GM12878 (cell line): ENCODE data around the gene OTUD5. TPM values are rescaled to one million over a fixed set of nuclear protein-coding genes. Genes with fewer than 3 reads are reported as not detected.
A peak's percentile ranks its signal among the peaks of the same experiment; 100 is the strongest.

ENCODE experiments used
- ATAC-seq: fragments of 200-7000 bp; cut with Tn5 transposase; 3 replicates; pipeline ENCODE4 v1.9.1; 2020; ENCODE audit warnings: mild to moderate bottlenecking, moderate library complexity
- BruUV-seq: library from RNA; stranded (reverse); fragments of 400-500 nt; replicated peaks from 2 replicates; lab custom pipeline; 2021; lab: Mats Ljungman, UMichigan
- CTCF ChIA-PET: fragments of 300-600 bp; sonication (Branson Sonifier 250); formaldehyde crosslinking; extraction: SDS; loops from one replicate; lab custom pipeline; 2021; ENCODE audit warnings: inconsistent platforms; lab: Yijun Ruan, JAX
- POLR2A ChIA-PET: fragments of 350-600 bp; formaldehyde crosslinking; extraction: SDS; loops from one replicate; lab custom pipeline; 2021; ENCODE audit warnings: inconsistent platforms; lab: Charles Lee
- RAD21 ChIA-PET: fragments of 300-600 bp; sonication (Branson Sonifier 250); formaldehyde crosslinking; loops from one replicate; lab custom pipeline; 2023; ENCODE audit warnings: antibody characterized with exemption; ENCODE audit not compliant: unreplicated experiment; lab: Charles Lee
- SMC1A ChIA-PET: fragments of 300-600 bp; sonication (Branson Sonifier 250); formaldehyde crosslinking; loops from one replicate; lab custom pipeline; 2023; ENCODE audit not compliant: unreplicated experiment, uncharacterized antibody; lab: Charles Lee
- DNase-seq: peaks from one replicate; pipeline ENCODE4 v3.0.0-alpha.2; 2011; ENCODE audit warnings: low read depth, low spot score
- FAIRE-seq: peaks from 3 replicates; lab custom pipeline; 2011; peaks lifted over from hg19 to GRCh38; lab: Jason Lieb, UNC
- H2AFZ ChIP-seq: 2 replicates; pipeline ENCODE4 v1.6.0; 2011; ENCODE audit warnings: low read depth, low read length, control low read depth; ENCODE audit not compliant: control insufficient read depth
- H3K27ac ChIP-seq: 2 replicates; pipeline ENCODE4 v1.5.1; 2011; ENCODE audit warnings: control low read depth; ENCODE audit not compliant: control insufficient read depth, insufficient read depth
- H3K27me3 ChIP-seq, 2 experiments: replicated peaks in 1 of 2; 2 replicates each; pipeline versions ENCODE4 v1.6.0 to v1.6.1; 2011; ENCODE audit warnings: low read length in 1 of 2; ENCODE audit not compliant: control insufficient read depth in 2 of 2, insufficient read depth in 2 of 2
- H3K36me3 ChIP-seq, 2 experiments: 2 replicates each; pipeline ENCODE4 v1.5.1; 2011; ENCODE audit warnings: low read length in 1 of 2; ENCODE audit not compliant: control insufficient read depth in 2 of 2, insufficient read depth in 2 of 2
- H3K4me1 ChIP-seq: 2 replicates; pipeline ENCODE4 v1.6.1; 2011; ENCODE audit warnings: mild to moderate bottlenecking, low read length, moderate library complexity, mixed read lengths; ENCODE audit not compliant: control insufficient read depth, insufficient read depth
- H3K4me2 ChIP-seq: 2 replicates; pipeline ENCODE4 v1.6.0; 2011; ENCODE audit warnings: control low read depth; ENCODE audit not compliant: control insufficient read depth, insufficient read depth
- H3K4me3 ChIP-seq: fragments of 200-600 bp; sonication (generic); 2 replicates; pipeline ENCODE4 v1.5.1; 2016
- H3K79me2 ChIP-seq: 2 replicates; pipeline ENCODE4 v1.6.0; 2011; ENCODE audit warnings: low read length; ENCODE audit not compliant: control insufficient read depth, insufficient read depth
- H3K9ac ChIP-seq: 2 replicates; pipeline ENCODE4 v1.8.0; 2011; ENCODE audit warnings: low read length, control low read depth, mixed read lengths; ENCODE audit not compliant: control insufficient read depth, insufficient read depth
- H3K9me3 ChIP-seq: replicated peaks from 3 replicates; pipeline ENCODE4 v1.5.1; 2011; ENCODE audit warnings: mild to moderate bottlenecking, low read length; ENCODE audit not compliant: control insufficient read depth, insufficient read depth
- H4K20me1 ChIP-seq: 2 replicates; pipeline ENCODE4 v1.6.0; 2011; ENCODE audit not compliant: control insufficient read depth, insufficient read depth
- BACH1 ChIP-seq: fragments of 450-650 bp; IDR thresholded peaks from 2 replicates; pipeline ENCODE4 v1.6.1; 2017; ENCODE audit warnings: mild to moderate bottlenecking, borderline replicate concordance
- BMI1 ChIP-seq: fragments of 450-650 bp; IDR thresholded peaks from 2 replicates; pipeline ENCODE4 v1.6.1; 2016; ENCODE audit warnings: mild to moderate bottlenecking, moderate library complexity, borderline replicate concordance
- CBX3 ChIP-seq: fragments of 200-600 bp; sonication (generic); IDR thresholded peaks from 2 replicates; pipeline ENCODE4 v1.6.1; 2016; ENCODE audit warnings: low read depth, borderline replicate concordance
- CEBPZ ChIP-seq: fragments of 150-350 bp; IDR thresholded peaks from 2 replicates; pipeline ENCODE4 v1.6.1; 2016; ENCODE audit warnings: low read depth, low read length
- CREM ChIP-seq: IDR thresholded peaks from 2 replicates; pipeline ENCODE4 v1.6.1; 2014; ENCODE audit warnings: antibody characterized with exemption, low read depth
- EZH2 ChIP-seq: IDR thresholded peaks from 2 replicates; pipeline ENCODE4 v1.6.1; 2012; ENCODE audit warnings: low read depth, mild to moderate bottlenecking, control low read depth, inconsistent platforms, low read length, borderline replicate concordance; ENCODE audit not compliant: control insufficient read depth
- FOS ChIP-seq: IDR thresholded peaks from 3 replicates; pipeline ENCODE4 v1.6.1; 2011; ENCODE audit warnings: borderline replicate concordance; ENCODE audit not compliant: insufficient read length; ENCODE audit errors: extremely low read depth
- PKNOX1 ChIP-seq: fragments of 450-650 bp; IDR thresholded peaks from 2 replicates; pipeline ENCODE4 v1.6.1; 2016; ENCODE audit warnings: mild to moderate bottlenecking
- PML ChIP-seq: IDR thresholded peaks from 2 replicates; pipeline ENCODE4 v1.6.1; 2012; ENCODE audit warnings: low read length, inconsistent platforms
- SMAD5 ChIP-seq: IDR thresholded peaks from 2 replicates; pipeline ENCODE4 v1.6.1; 2016; ENCODE audit warnings: antibody characterized with exemption, low read depth
- SMARCA5 ChIP-seq: fragments of 450-650 bp; IDR thresholded peaks from 2 replicates; pipeline ENCODE4 v1.6.1; 2017; ENCODE audit warnings: mild to moderate bottlenecking
- TBL1XR1 ChIP-seq: IDR thresholded peaks from 2 replicates; pipeline ENCODE4 v1.6.1; 2012; ENCODE audit warnings: low read depth, low read length, improper control_type of control experiment
- ZBTB11 ChIP-seq: fragments of 450-650 bp; formaldehyde crosslinking; IDR thresholded peaks from 2 replicates; pipeline ENCODE4 v1.5.0; 2022; ENCODE audit warnings: mild to moderate bottlenecking, missing genetic modification characterization
- ZNF217 ChIP-seq: fragments of 450-650 bp; IDR thresholded peaks from 2 replicates; pipeline ENCODE4 v1.6.1; 2017; ENCODE audit warnings: antibody characterized with exemption, mild to moderate bottlenecking
- WGBS: methylation state at CpG from one replicate; pipeline ENCODE4 v1.1.6; 2016; ENCODE audit warnings: low lambda C conversion rate; ENCODE audit not compliant: insufficient replicate concordance, insufficient coverage; ENCODE audit errors: missing lambda C conversion rate; 5-methylcytosine and 5-hydroxymethylcytosine counted together
- in situ Hi-C: fragments of 300-500 bp; cut with MboI; formaldehyde crosslinking; loops from 9 replicates; pipeline ENCODE4 v1.14.3; 2018; ENCODE audit warnings: mixed read lengths
- intact Hi-C: fragments of 100-400 bp; cut with micrococcal nuclease; formaldehyde crosslinking; loops from one replicate; pipeline ENCODE4 v1.14.2; 2022; ENCODE audit not compliant: unreplicated experiment
- polyA plus RNA-seq, 11 experiments: library from polyadenylated mRNA; depleted of rRNA in 4 of 11; unstranded in 6 of 11; stranded (reverse) in 5 of 11; fragments of >200 nt; fragmentation: Nextera tagmentation in 4 of 11; fragmentation: Illumina TruSeq in 1 of 11; extraction: Ambion mirVana in 4 of 11; extraction: Trizol in 1 of 11; gene quantifications; 1 replicate in 1 of 11; 2 replicates in 10 of 11; pipeline versions ENCODE4 v1.2.1 to v1.2.3, GENCODE V29; 2011 to 2016; ENCODE audit warnings: inconsistent platforms in 2 of 11, missing spikeins in 2 of 11, low read depth in 1 of 11
- total RNA-seq, 4 experiments: library from RNA; depleted of rRNA in 3 of 4; stranded (reverse); fragments of >200 nt in 3 of 4; fragmentation: Illumina TruSeq in 1 of 4; extraction: Trizol in 1 of 4; gene quantifications; 2 replicates each; pipeline versions ENCODE4 v1.2.1 to v1.2.3, GENCODE V29; 2013 to 2021

Gene OTUD5
- total and polyA plus RNA-seq, 10 of the 15 experiments (the other 5 are each of a cell fraction or from before 2014, with no cell fraction given) = 2.0 to 50.3 (median 22.7) TPM

GRCh38 chrX:48957827-48958634, 624 bp upstream of the OTUD5 start:
- FAIRE-seq (peak; percentile 90), ATAC-seq (peak; percentile 93), DNase-seq (peak; percentile 87)
- Histone ChIP-seq H3K79me2 (peaks cover 36% of the 10 kb centered on the region), H3K9me3 (no peaks in the 10 kb centered on the region; the same call in 2 of the 3 replicates), H3K4me2 (no peak overlapping the region), H3K4me1 (peaks cover 7% of the 10 kb centered on the region), H2AFZ (peak overlapping the region; percentile 51), H3K27ac (peak overlapping the region; percentile 92), H3K9ac (peak overlapping the region; percentile 82), H4K20me1 (no peaks in the 10 kb centered on the region), H3K27me3 (no peaks in the 10 kb centered on the region), H3K4me3 (peak overlapping the region; percentile 79; the same call in 1 of the 2 replicates), H3K36me3 (no peaks in the 10 kb centered on the region)
- in situ Hi-C loops = no loop called here
- ChIA-PET POLR2A (interaction anchor here (0.5 to 2.2 kb wide), 15 partner anchors 14 to 1308 kb away, joined by 3 to 23 read pairs (median 7); partner anchors contain the start of genes ELK1, GRIPAP1, HDAC6 and KCND1), RAD21 (interaction anchor here (0.7 to 2.5 kb wide), 8 partner anchors 16 to 273 kb away, joined by 3 to 13 read pairs (median 4); partner anchors contain the start of genes GRIPAP1, HDAC6 and TFE3), SMC1A (interaction anchor here (2.8 kb wide), 1 partner anchor 21 kb away, joined by 7 read pairs; no protein-coding TSS in a partner anchor), CTCF (interaction anchor here (0.7 to 1.7 kb wide), 5 partner anchors 12 to 86 kb away, joined by 3 to 7 read pairs (median 5); partner anchors contain the start of genes GRIPAP1 and TFE3)
- BruUV-seq = TSS peak; percentile 85
- 32% methylated on average over 64 of the region's 66 CpGs for WGBS
- intact Hi-C loops = loop anchor here (1.0 to 5.0 kb wide), 4 partner anchors 41 to 156 kb away; partner anchors contain the start of genes GRIPAP1, HDAC6, PIM2 and TFE3
- peak; percentile 89 for TF ChIP-seq CREM
- TF ChIP-seq EZH2 = no peak
- peak; percentile 57; the same call in 1 of the 2 replicates for TF ChIP-seq PML
- 0 out of 2 replicates have a peak, but pooled peaks have one; percentile 21 for TF ChIP-seq CEBPZ
- no peak for TF ChIP-seq ZBTB11 (CRISPR knock-in tag)
- TF ChIP-seq TBL1XR1 = no peak
- no peak for TF ChIP-seq ZNF217
- peak; percentile 67; the same call in 1 of the 2 replicates for TF ChIP-seq SMAD5
- peak; percentile 73 for TF ChIP-seq SMARCA5
- TF ChIP-seq FOS = peak; percentile 42
- TF ChIP-seq BACH1 = 0 out of 2 replicates have a peak, but pooled peaks have one; percentile 40
- TF ChIP-seq BMI1 = peak; percentile 88
- no peak for TF ChIP-seq CBX3
- TF ChIP-seq PKNOX1 = peak; percentile 98
